C4-2B (cell line): ENCODE data around the gene HECW1.

Experiments
- ZFX ChIP-seq: fragments of 450-650 bp; IDR thresholded peaks from 2 replicates; pipeline ENCODE4 v1.6.1; 2017
- TF ChIP-seq, protein P1 (sequence below): fragments of 450-650 bp; conservative IDR thresholded peaks from 2 replicates; pipeline ENCODE4 v1.5.1; 2017; ENCODE audit warnings: mild to moderate bottlenecking

DNA sequence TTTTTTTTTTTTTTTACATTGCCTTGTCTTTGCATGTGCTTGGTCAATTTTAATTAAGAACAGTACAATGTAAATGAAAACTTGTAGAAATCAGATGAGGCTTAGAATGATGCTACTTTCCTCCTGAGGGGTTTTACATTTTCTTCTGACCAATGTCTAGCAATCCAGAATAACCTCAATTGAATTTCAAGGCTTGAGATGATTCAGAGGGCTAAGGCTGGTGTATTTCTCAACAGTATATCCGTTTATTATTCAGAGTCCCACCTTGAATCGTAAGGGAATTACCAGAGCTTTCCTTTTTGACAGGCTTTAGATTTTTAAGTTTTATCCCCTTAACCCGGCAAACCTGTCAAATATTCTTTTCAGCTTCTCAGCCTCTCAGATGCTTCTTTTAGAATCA lies 239.2 kb downstream of the HECW1 start:
- TF ChIP-seq, protein P1, sequence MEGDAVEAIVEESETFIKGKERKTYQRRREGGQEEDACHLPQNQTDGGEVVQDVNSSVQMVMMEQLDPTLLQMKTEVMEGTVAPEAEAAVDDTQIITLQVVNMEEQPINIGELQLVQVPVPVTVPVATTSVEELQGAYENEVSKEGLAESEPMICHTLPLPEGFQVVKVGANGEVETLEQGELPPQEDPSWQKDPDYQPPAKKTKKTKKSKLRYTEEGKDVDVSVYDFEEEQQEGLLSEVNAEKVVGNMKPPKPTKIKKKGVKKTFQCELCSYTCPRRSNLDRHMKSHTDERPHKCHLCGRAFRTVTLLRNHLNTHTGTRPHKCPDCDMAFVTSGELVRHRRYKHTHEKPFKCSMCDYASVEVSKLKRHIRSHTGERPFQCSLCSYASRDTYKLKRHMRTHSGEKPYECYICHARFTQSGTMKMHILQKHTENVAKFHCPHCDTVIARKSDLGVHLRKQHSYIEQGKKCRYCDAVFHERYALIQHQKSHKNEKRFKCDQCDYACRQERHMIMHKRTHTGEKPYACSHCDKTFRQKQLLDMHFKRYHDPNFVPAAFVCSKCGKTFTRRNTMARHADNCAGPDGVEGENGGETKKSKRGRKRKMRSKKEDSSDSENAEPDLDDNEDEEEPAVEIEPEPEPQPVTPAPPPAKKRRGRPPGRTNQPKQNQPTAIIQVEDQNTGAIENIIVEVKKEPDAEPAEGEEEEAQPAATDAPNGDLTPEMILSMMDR: no peak
- TF ChIP-seq ZFX: no peak
